Right atrium auricular region (tissue), 2 donors: Measurements from ENCODE around the gene MLLT3. TPM values are rescaled to one million over a fixed set of nuclear protein-coding genes. Genes with fewer than 3 reads are reported as not detected.

ENCODE experiments used
- DNase-seq: peaks from one replicate; pipeline ENCODE4 v3.0.0-alpha.2; 2019; ENCODE audit warnings: low spot score
- H3K27ac ChIP-seq, 2 donors: fragments of 200-600 bp; sonication (generic); 1 replicate in 1 of 2; 2 replicates in 1 of 2; pipeline ENCODE4 v1.5.1; 2016 to 2019
- H3K27me3 ChIP-seq, 2 donors: fragments of 200-600 bp; sonication (generic); one replicate each; pipeline versions ENCODE4 v1.5.1 to v1.6.0; 2017 to 2019
- H3K36me3 ChIP-seq: fragments of 200-600 bp; sonication (generic); one replicate; pipeline ENCODE4 v1.5.1; 2016
- H3K4me1 ChIP-seq, 2 donors: fragments of 200-600 bp; sonication (generic); one replicate each; pipeline versions ENCODE4 v1.5.1 to v1.6.0; 2017 to 2019
- H3K4me3 ChIP-seq, 2 donors: fragments of 200-600 bp; sonication (generic); 1 replicate in 1 of 2; 2 replicates in 1 of 2; pipeline ENCODE4 v1.5.1; 2017 to 2019; ENCODE audit warnings: mild to moderate bottlenecking in 1 of 2, moderate library complexity in 1 of 2
- H3K9me3 ChIP-seq, 2 donors: fragments of 200-600 bp; sonication (generic); one replicate each; pipeline ENCODE4 v1.5.1; 2019
- CTCF ChIP-seq, 2 donors: fragments of 200-600 bp; sonication (generic); IDR thresholded peaks; one replicate each; pipeline ENCODE4 v1.5.1; 2019; ENCODE audit warnings: antibody characterized with exemption in 2 of 2
- total RNA-seq, 2 donors: library from RNA; depleted of rRNA; stranded (reverse); fragments of >200 nt; gene quantifications; one replicate each; pipeline ENCODE4 v1.1.0, GENCODE V29; 2016

Gene MLLT3
- total RNA-seq, 2 donors from 2014 or later, result 5.3 to 7.6 TPM

DNA sequence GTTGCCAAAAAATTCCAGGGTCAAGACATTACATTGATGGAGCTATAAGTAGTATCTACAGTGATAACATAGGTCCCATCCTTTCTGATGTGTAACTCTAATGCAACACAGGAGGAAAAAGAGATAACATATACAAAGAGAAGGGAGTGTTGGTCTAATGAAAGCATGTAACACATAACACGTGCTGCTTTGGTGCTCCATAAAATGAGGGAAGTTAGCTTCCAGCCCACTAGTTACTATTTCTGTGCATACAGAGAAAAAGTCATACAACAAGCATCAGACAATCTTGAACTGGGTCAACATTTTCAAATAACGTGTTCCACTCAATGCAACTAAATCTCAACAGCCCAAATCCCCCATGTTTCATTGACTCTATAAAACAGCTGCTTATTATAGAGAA lies 11.7 kb downstream of the MLLT3 start:
- no peak overlapping the region for H3K27ac ChIP-seq
- H3K4me1 ChIP-seq, result peaks cover 0 to 11% of the 10 kb centered on the region in 2 donors
- H3K4me3 ChIP-seq, result no peak overlapping the region
- no peak for DNase-seq
- H3K9me3 ChIP-seq, result no peaks in the 10 kb centered on the region
- TF ChIP-seq CTCF (IDR thresholded peaks at IDR 0.05), result no peak
- no peaks in the 10 kb centered on the region for H3K36me3 ChIP-seq
- H3K27me3 ChIP-seq, result no peaks in the 10 kb centered on the region

GRCh38 chr9:20608582-20608981 lies 13.7 kb downstream of the MLLT3 start:
- no peak for TF ChIP-seq CTCF (IDR thresholded peaks at IDR 0.05)
- Histone ChIP-seq H3K4me1 (peaks cover 0 to 17% of the 10 kb centered on the region in 2 donors), H3K4me3 (no peak overlapping the region), H3K27ac (no peak overlapping the region), H3K27me3 (no peaks in the 10 kb centered on the region), H3K36me3 (no peaks in the 10 kb centered on the region), H3K9me3 (no peaks in the 10 kb centered on the region)
- no peak for DNase-seq

GRCh38 chr9:20606652-20607051 lies 15.6 kb downstream of the MLLT3 start:
- Histone ChIP-seq H3K36me3 (no peaks in the 10 kb centered on the region), H3K4me1 (peaks cover 0 to 29% of the 10 kb centered on the region in 2 donors), H3K27me3 (no peaks in the 10 kb centered on the region), H3K27ac (no peak overlapping the region), H3K9me3 (no peaks in the 10 kb centered on the region), H3K4me3 (no peak overlapping the region)
- no peak for TF ChIP-seq CTCF (IDR thresholded peaks at IDR 0.05)
- no peak for DNase-seq

GRCh38 chr9:20604562-20604961 lies 17.7 kb downstream of the MLLT3 start:
- no peak overlapping the region for H3K27ac ChIP-seq
- DNase-seq, result no peak
- no peaks in the 10 kb centered on the region for H3K36me3 ChIP-seq
- peak overlapping the region in 1 of 2 donors; percentile 12 for H3K4me3 ChIP-seq
- no peaks in the 10 kb centered on the region for H3K9me3 ChIP-seq
- no peaks in the 10 kb centered on the region for H3K27me3 ChIP-seq
- no peak for TF ChIP-seq CTCF (IDR thresholded peaks at IDR 0.05)
- peaks cover 0 to 27% of the 10 kb centered on the region in 2 donors for H3K4me1 ChIP-seq

DNA sequence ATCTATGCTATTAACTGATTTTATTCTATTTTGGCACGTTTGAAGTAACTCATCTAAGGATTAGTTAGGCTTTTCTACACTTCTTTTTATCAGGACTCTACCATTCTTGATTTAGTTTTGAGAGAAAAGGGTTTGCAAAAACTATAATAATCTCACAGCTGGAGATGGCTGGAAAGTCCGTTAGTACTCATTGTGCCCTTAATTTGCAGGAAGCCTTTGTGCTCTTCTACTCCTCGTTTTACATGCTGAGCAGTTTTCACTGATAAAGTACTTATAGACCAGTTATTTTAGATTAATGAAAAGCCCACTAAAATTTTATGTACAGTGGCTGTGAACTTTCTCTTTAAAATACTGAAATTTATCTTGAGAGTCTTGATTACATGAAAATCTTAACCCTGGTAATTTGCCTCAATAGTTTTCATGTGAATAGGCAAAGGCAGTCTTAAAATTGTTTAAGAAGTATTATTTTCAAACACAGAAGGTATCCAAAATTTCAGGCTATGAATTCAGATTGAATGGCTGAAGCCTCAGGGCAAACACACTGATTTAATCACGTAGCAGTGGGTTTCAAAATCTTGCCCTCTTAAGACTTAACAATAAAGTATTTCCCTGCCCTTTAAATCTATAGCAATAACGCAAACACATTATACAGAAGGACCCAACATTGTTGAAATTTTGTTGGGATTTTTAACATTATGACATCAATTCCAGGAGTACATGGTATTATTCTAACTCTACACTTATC lies 18.6 kb downstream of the MLLT3 start:
- H3K36me3 ChIP-seq, result no peaks in the 10 kb centered on the region
- H3K27me3 ChIP-seq, result no peaks in the 10 kb centered on the region
- peak overlapping the region in 1 of 2 donors; percentile 17 for H3K27ac ChIP-seq
- H3K9me3 ChIP-seq, result no peaks in the 10 kb centered on the region
- peaks cover 0 to 27% of the 10 kb centered on the region in 2 donors for H3K4me1 ChIP-seq
- DNase-seq, result no peak
- H3K4me3 ChIP-seq, result peak overlapping the region in 1 of 2 donors; percentile 12
- no peak for TF ChIP-seq CTCF (IDR thresholded peaks at IDR 0.05)

- Histone ChIP-seq H3K27ac (no peak overlapping the region), H3K4me1 (peaks cover 0 to 22% of the 10 kb centered on the region in 2 donors), H3K9me3 (no peaks in the 10 kb centered on the region), H3K4me3 (no peak overlapping the region), H3K36me3 (no peaks in the 10 kb centered on the region), H3K27me3 (no peaks in the 10 kb centered on the region)
- no peak for DNase-seq
- TF ChIP-seq CTCF (IDR thresholded peaks at IDR 0.05), result no peak
These were observed 21.0 kb downstream of the MLLT3 start for GRCh38 chr9:20601292-20601691.
